Posterior cingulate gyrus (tissue), 11 donors: ENCODE results near the gene PRCP.
A peak's percentile ranks its signal among the peaks of the same experiment; 100 is the strongest.

Source experiments
- DNase-seq, 10 donors: peaks; one replicate each; pipeline versions ENCODE4 v3.0.0 to v3.0.0-alpha.2; 2020 to 2021; ENCODE audit warnings: mixed read lengths in 3 of 10
- intact Hi-C: fragments of 100-400 bp; cut with DNase I; formaldehyde crosslinking; loops from one replicate; pipeline ENCODE4 v1.15.1; 2023

Gene PRCP

DNA sequence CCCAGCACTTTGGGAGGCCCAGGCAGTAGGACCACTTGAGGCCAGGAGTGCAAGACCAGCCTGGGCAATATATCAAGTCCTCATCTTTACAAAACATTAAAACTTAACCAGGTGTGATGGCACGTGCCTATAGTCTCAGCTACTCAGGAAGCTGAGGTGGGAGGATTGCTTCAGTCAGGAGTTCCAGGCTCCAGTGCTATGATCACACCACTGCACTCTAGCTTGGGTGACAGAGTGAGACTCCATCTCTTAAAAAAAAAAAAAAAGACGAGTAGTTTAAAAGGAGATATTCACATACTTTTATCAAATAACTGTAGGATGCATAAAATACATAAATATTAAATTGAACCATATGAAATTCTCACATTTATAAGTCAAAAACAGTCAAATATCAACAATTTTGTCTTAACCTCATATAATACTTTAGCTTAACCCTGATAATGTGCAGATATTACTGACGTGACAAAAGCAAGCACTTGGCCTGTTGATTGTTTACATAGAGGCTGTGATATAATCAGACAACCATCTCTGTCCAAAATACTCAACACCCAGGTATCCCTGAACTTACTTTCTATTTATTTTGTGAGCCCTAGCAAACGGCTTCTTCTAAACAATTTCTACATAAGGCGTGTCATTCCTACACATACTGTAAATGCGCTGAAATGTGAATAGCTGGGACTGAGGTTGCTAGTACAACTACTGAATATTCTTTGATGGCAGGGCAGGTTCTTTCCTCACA, 57.0 kb downstream of the PRCP start:
- no peak for DNase-seq
- intact Hi-C loops, result no loop called here

DNA sequence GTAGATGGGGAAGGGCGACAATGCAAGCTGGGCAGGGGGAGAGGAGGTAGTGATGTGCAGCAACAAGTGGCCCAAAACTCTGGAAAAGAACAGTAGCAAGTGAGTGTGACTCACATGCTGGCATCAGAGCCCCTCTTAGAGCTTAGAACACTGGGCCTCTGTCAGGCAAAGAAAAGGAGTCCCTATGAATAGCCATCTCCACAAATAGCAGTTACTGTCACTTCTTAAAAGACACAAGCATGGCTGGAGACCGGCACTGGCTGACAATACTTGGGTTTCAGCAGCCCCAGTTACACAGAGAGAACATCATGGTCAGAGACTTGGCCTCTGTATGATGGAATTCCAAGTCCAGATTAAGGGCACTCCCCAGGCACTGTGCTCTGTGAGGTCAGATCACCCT, 58.2 kb downstream of the PRCP start:
- intact Hi-C loops, result no loop called here
- DNase-seq, result peak; percentile 31 to 92 (median 57)

DNA sequence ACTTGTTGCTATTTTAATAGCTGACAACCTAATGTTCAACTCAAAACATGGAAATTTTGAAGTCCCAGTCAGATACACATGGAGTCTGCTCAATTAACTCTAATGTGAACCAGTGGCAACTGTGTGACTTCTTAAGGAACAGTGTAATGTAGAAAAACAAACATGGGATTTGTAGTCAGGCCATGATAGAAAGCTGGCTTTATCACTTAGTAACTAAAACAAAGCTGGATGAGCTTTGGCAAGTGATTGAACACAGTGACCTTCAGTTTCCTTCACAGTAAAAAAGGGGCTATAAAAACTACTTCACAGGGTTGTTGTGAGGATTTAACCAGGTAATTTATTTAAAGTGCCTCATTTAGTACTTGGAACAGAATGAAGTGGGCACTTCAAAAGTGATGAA, 62.6 kb downstream of the PRCP start:
- DNase-seq, result no peak
- intact Hi-C loops, result no loop called here

DNA sequence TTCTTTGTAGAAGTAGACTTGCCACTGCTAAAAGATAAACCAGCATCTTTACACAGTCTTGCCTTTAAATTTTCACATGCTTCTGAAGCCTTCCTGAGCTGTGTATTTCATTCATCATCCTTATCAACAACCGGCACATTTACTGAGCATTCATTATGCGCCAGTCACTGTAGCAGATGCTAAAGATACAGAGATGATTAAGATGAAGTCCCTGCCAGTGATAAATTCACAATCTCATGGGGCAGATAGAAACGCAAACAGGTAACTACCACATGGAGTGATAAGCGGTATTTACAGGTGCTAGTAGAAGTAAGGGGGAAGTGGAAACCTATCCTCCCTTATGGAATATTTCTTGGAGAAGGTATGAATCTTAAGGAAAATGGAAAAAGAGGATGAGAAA, 67.2 kb downstream of the PRCP start:
- intact Hi-C loops, result no loop called here
- DNase-seq, result no peak

DNA sequence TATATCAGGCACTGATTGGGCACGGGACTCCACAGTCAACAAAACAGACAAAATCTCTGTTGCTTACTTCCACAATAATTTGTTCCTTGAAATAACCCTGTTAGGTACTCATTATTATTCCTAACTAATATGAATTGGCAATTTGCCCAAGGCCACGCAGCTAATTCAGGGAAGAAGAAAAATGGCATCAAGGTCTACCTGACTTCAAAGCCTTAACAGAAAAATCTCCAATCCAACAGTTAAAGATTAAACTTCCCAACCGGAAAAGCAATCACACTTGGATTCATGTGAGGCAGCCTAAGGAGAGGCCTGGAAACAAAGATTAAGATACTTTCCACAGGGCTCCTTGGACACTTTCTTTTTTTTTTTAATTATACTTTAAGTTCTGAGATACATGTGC, 68.9 kb downstream of the PRCP start:
- intact Hi-C loops, result no loop called here

DNA sequence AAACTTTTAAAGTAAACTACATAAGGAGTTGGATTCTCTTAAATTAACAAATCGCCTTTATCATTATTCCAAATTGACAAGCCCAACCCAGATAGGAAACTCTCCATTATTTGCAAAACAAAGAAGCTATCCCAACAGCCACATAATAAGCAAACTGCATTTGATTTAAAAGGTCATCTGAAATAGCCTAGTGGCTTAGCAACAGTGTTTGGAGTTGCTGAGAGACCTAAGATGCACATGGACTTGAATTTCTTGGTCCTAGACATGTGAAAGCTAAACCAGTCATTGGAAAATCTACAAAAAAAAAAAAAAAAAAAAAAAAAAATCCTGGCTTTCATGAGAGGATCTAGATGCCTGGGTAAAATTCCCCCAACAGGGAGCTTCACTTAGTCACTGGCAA, 69.5 kb downstream of the PRCP start:
- no peak for DNase-seq
- intact Hi-C loops, result no loop called here

More for the DNA sequence above, 68.9 kb downstream of the PRCP start:
- no peak for DNase-seq

DNA sequence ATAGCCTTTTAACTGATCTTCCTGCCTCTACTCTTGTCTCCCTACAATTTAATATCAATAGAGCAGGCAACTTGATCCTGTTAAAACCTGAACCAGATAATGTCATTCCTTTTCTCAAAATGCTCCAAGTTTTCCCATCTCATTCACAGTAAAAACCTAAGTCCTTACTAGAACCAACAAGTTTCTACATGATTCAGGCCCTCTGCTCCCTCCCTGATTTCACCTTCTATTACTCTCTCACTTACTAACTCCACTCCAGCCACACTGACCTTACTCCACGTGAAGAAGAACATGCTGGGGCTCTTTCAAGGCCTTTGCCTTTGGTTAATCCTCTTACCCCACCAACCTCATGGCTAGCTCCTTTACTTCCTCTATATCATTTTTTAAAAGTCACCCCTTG, 71.1 kb downstream of the PRCP start:
- DNase-seq, result no peak
- intact Hi-C loops, result no loop called here

DNA sequence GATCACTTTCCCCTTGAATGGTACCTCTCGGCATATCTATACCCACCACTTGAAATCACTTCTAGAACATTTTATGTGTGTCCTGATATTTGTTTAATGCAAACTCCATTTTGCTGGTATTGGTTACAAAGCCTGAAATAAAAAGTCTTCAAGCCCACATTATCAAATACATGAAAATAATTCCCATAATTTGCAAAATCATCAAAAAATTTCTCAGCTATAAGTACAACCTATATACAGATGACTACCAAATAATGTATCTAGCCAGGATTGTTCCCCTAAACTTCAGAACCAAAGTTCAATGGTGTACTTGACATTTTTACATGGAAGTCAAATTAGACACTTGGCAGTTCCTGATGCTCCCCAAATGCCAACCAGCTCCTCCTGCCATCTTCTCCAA, 71.8 kb downstream of the PRCP start:
- no peak for DNase-seq
- intact Hi-C loops, result no loop called here

DNA sequence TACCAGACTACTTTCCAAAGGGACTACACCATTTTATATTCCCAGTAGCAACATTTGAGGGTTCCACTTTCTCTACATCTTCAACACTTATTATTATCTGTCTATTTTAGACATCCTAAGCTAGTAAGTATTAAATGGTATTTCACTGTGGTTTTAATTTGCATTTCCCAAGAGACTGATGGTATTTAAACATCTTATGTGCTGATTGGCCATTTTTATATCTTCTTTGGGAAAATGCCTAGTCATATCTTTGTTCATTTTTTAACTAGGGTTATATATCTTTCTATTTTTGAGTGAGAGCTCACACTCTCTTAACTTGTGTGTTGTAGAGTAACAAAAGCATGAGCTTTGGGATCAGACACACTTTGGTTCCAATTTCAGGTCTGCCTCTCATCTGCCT, 73.7 kb downstream of the PRCP start:
- DNase-seq, result no peak
- intact Hi-C loops, result no loop called here

DNA sequence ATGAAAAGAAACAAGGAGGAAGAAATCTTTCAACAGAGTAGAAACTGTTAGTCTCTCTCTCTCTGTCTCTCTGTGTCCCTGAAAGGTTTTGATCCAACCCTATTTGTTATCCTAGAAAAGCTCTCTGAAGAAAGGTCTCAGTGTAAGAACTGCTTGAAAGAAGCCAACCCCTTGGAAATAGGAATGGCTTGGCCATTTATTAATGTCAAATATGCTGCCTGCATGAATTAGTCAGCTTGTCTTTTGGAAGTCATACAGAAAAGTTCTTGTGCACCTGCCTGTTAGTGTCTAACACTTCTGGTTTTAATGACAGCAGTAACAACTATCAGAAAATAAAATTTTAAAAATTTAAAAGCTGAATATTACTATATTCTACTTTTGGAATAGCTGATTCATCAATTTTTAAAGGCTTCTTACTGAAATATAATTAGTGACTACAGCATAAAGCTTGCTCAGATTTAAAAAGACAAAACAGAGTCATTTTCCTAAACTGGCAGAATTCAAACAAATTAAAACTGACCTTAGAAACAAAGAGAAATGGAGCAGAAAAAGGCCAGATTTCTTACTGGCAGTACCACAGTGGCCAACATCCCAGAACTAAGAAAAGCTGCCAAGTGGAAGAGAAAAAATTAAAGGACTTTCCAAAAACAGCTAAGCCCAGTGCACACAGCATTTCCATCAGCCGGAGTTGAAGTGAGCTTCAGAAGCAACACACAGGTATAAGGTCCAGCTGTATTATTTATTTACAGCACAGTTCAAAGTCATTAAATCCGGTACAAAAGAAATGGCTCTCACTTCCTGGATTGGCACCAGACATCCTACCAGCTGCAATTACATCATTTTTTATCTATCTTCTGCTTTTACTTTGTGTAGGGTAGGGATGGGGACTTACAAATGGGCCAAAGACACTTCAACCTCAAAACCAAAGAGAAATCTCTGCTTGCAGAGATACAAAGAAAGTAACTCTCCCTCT, 76.3 kb downstream of the PRCP start:
- intact Hi-C loops, result no loop called here
- DNase-seq, result no peak

DNA sequence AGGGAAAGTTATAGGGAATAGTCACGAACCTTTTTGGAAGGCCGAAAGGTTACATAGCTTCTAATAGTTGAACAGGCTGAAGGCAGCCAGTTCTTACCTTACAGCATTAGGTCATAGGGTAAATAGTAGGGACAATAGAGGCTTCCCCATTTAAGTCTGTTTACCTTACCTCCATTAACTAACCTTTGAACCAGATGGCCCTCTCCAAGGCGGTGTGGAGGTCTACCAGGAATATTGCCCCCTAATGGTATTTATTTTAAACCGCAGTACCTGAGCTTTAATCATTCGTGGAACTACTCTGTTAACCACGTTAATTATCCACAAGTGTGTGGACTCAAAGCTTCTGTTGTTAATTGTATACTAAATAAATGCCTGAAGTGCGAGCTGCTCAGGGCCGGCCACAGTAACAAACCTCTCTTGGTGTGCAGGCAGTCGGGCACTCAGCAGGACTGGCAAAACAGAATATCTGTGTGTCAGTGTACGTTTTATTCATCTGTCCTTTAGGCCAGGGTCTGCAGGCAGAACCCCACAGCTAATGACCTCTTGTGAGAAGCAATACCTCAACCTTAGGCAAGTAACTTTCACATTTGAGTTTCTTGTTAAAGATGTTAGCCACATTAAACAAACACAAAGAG, 81.7 kb downstream of the PRCP start:
- DNase-seq, result peak in 2 of 10 donors; percentile 51 to 75

DNA sequence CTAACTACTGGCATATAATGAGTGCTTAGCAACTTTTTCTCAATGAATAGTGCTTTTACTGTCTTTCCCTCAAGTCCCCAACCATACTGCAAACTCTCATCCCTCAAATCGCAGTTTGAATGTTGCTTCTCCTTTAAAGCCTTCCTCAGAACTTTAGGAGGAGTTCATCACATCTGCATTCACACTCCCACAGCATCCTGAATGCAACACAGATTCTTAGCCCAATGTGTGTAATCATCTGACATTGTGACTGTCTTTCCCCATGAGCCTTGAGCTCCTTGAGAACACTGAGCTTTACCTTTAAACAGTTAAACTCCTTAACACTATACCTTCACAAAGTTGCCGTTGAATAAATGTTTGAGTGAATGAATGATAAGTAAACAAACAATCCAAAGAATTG, 84.8 kb downstream of the PRCP start:
- intact Hi-C loops, result no loop called here
- no peak for DNase-seq

More for the DNA sequence above, 81.7 kb downstream of the PRCP start:
- intact Hi-C loops, result no loop called here

DNA sequence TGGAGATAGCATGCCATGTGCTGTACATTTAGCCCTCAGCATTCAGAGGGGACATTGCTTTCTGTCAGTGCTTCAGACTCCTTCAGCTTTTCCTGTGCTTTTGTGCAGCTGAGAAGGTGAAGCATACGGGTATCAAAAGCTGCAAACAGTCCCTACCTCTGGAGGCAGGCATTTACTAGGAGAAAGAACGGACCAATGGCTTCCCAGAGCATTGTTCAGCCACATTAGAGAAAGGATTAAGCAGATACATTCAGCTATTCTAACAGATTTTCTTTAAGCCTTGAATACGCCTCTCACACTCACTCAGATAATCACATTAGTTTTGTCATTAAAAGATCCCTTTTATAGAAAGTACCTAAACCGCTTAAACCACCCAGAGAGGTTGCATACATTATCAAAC, 85.9 kb downstream of the PRCP start:
- DNase-seq, result no peak
- intact Hi-C loops, result no loop called here

DNA sequence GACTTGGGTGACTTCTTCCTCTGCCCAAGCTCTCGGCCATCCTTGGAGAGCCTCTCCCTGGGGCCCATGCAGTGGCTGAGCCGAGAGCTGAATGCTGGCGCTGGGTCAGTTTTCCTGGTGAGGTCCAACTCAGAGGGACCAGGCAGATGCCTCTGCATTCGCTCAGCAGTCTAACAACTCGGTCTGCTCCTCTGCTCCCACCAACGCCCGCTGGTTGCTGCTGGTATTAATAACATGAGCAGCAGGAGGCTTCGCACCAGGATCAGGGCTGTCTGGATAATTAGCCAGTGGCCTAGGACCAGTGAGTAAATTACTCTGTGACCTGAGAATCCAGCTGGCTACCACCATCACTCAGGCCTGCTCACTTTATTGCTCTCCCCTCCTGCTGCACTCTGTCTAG, 88.9 kb downstream of the PRCP start:
- intact Hi-C loops, result no loop called here
- DNase-seq, result peak in 1 of 10 donors; percentile 64

DNA sequence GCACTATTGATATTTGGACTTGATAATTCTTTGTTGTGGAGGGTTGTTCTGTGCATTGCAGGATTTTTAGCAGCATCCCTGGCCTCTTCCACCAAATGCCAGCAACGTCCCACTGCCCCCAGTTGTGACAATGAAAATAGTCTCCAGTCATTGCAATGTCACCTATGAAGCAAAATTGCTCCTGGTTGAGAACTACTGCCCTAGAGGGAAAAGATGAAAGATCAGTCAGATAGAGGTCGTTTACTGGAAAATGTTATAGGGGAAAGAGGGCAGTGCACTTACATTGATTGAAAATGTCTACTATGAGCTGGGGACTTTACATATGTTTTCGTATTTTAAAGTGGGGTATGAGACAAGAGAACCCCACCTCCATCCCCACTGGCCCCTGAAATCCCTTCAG, 89.5 kb downstream of the PRCP start:
- DNase-seq, result no peak
- intact Hi-C loops, result no loop called here

DNA sequence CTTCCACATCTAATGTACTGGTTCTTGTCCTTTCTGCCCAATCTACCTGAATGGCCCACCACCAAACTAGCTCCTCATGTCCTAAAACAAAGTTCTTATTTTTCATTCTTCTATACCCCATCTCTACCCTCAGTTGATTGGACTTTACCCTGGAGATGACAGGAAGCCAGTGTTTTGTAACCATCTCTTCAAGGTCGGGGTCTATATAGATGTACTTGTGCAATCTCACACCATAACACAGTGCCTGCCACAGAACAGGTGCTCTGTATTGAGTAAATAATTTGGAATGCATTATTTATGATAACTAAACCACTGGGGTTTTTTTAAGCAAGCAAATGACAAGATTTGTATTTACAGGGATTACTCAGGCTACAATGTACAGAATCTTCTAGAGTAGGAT, 89.9 kb downstream of the PRCP start:
- intact Hi-C loops, result no loop called here
- no peak for DNase-seq

DNA sequence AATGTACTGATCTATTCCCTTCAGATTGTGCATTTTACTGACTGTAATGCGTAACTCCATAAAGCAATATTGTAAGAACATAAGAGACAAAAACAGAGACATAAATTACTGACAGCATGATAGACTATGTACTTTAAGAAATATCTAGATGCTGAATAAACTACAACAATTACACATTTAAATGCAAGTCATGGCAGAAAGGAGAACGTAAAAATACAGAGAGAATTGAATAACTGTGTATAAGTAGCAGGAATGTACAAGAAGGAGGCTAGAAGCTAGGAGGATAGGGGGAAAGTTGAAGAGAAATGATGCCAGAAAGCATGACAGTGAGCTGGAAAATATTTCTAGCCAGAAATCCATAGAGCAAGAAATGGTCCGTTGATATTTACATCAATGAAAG, 92.6 kb downstream of the PRCP start:
- no peak for DNase-seq
- intact Hi-C loops, result no loop called here

DNA sequence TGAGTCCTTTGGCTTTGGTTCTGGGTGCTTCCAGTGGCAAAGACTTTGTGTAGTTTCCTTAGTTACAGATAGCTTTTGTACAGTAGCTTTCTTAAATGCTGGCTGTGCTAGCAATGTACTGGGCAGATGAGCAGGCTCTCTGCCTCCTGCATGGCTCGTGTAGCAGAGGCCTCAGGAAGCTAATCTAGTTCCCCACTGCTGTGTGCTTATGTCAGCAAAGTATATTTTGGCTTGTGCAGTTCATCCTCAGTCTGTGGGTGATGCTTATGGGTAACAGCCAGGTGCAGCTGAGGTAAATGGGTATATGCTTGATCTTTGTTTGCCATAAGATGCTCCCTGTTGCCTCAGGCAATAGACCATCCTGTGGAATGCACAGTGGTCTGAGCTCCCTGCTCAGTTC, 97.5 kb downstream of the PRCP start:
- intact Hi-C loops, result no loop called here
- no peak for DNase-seq

DNA sequence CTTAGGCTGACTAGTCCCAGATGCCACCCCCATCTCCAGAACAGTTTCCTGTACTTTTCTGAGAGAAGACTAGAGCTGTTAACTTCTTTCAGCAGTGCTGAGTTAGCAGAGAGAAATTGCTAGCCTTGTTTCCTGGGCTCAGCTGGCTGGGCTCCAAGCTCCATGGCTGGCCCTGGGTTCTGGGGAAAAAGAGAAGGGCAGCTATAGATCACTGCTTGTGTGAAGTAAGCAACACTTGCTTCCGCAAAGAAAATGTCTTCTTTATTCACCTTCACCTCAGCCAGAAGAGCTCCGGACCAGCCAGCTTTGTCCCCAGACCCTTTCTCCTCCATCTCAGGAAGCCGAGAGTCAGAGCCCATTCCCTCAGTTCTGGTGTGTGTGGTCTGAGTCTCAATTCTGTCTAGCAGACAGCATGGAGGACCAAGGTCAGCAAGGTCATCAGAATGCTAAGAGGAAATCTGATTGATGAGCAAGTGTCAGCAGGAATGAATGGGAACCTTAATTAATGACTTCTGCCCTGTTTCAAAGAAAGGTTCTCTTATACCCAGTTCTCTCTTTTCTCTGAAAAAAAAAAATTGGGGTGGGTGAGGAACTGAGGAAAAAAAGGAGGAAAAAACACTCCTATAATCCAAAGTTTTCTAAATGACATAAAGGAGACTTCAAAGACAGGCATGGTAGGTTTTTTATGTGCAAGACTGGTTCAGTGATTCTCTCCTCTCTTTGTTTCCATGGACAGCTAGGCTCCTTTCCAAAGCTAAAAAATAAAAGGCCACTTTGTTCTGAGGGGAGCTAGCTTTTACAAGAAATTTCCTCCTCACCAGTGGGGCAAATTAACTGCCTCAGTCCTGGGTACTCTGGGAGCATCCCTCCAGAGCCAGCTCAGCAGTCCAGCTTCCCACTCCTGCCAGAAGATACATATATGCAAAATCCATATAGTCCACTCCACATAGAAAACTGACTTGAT, 103.0 kb downstream of the PRCP start:
- peak in 8 of 10 donors; percentile 29 to 89 (median 48) for DNase-seq
- intact Hi-C loops, result no loop called here

DNA sequence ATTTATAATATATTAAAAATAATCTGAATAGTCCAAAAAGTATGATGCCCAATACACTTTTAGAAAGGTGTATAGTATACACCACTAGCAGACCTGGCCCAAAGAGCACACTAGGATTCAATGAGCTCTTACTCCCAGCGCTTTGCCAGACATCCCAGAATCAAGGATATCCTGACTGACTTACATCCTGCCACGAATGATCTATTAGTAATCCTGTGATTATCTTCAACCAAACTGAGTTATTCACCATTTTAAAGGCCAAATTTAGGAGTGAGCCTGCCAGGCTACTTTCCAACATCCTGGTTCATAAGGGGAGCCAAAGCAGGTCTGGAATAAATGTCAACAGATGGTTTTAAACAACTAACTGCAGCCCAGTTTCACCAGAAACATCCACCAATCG, 105.7 kb downstream of the PRCP start:
- DNase-seq, result no peak
- intact Hi-C loops, result no loop called here
